IPS-20b (cell line): ENCODE data around the gene OR5B3.
"Not testable (repeated sequence)": the region's sequence is repeated elsewhere in the genome, so short reads cannot be mapped to it uniquely, and the experiment has no call there.

Experiments used
- H3K27ac ChIP-seq: one replicate; pipeline ENCODE4 v1.5.1; 2013; ENCODE audit warnings: low read length
- H3K27me3 ChIP-seq: 2 replicates; pipeline ENCODE4 v1.6.1; 2013; ENCODE audit warnings: mild to moderate bottlenecking, low read length, inconsistent platforms; ENCODE audit not compliant: insufficient read depth
- H3K36me3 ChIP-seq: 2 replicates; pipeline ENCODE4 v1.6.1; 2013; ENCODE audit warnings: low read depth, mild to moderate bottlenecking, inconsistent platforms, low read length, moderate library complexity; ENCODE audit not compliant: insufficient read depth
- H3K4me1 ChIP-seq: 2 replicates; pipeline ENCODE4 v1.6.1; 2013; ENCODE audit warnings: mild to moderate bottlenecking, control low read depth, inconsistent platforms, low read length, moderate library complexity; ENCODE audit not compliant: insufficient read depth
- H3K4me3 ChIP-seq: 2 replicates; pipeline ENCODE4 v1.5.1; 2013; ENCODE audit warnings: mild to moderate bottlenecking, low read length, inconsistent platforms
- H3K9ac ChIP-seq: 2 replicates; pipeline ENCODE4 v1.6.1; 2013; ENCODE audit warnings: low read depth, mild to moderate bottlenecking, inconsistent platforms, low read length, moderate library complexity
- H3K9me3 ChIP-seq: 2 replicates; pipeline ENCODE4 v1.6.1; 2013; ENCODE audit warnings: mild to moderate bottlenecking, low read depth, low read length, inconsistent platforms; ENCODE audit not compliant: insufficient read depth

OR5B3 gene

DNA sequence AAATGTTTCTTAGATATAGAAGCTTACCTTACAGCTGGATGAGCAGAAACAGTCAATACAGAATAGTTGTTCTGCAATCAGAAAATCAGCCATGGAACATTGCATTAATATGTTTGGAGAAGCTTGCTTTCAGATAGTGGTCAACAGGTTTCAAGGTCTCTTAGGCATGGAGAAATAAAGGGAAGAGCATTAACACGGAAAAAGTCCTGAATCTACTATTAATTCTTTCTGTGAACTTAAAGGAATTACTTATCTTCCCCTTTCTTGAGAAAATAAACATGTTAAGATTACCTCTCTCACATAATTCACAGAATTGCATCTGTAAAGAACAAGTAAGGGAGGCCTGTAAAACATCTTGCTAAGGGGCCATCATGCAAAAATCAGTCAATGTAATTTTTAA lies at the start of gene OR5B3:
TSS of gene OR5B3 (minus strand) at position 101 of the 400 bp plus-strand sequence. CDS start 3,465 bp downstream, outside the sequence.
- Histone ChIP-seq H3K27ac (no peak within 1 kb of the TSS), H3K4me3 (no peak within 1 kb of the TSS), H3K9me3 (peaks cover 8% of the 10 kb centered on the region), H3K9ac (no peak within 1 kb of the TSS), H3K36me3 (no peaks in the 10 kb centered on the region), H3K27me3 (no peaks in the 10 kb centered on the region), H3K4me1 (no peaks in the 10 kb centered on the region)

DNA sequence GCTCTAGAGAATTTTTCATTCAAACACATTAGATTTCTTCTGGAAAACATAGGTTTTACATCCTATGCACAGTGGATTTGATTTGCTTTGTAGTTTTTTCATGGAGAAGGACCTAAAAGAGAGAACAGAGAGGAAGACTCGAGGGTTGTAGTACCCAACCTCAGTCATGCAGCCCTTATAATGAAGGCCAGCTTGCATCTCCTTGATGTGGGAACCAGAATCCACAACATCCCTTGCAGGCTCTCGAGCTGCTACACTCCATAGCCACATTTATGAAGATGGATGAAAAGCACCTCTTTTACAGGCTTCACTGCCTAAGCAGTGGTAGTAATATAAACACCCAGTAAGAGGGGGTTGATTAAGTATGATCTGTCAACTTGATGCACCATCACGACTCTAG lies 44.9 kb upstream of the OR5B3 start:
- Histone ChIP-seq H3K4me3 (no peak overlapping the region), H3K9me3 (no peaks in the 10 kb centered on the region), H3K36me3 (no peaks in the 10 kb centered on the region), H3K4me1 (no peaks in the 10 kb centered on the region), H3K9ac (no peak overlapping the region), H3K27ac (no peak overlapping the region), H3K27me3 (no peaks in the 10 kb centered on the region)

DNA sequence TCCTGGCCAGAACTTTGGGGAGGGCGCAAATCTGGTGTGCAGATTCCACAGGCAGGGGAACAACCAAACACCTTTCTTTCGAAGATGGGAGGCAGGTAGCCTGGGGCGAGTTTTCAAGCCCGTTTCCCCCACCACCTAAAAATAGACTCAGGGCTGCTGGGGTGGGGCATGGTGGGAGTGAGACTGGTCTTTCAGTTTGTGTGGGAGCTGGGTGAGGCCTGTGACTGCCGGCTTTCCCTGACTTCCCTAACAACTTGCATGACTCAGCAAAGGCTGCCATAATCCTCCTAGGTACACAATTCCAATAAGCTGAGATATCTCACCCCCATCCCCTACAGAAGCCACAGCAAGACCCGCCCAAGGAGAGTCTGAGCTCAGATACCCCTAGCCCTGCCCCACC lies 39.6 kb upstream of the OR5B3 start:
- Histone ChIP-seq H3K4me3 (no peak overlapping the region), H3K9me3 (peaks cover 7% of the 10 kb centered on the region; the same call in 1 of the 2 replicates), H3K27ac (no peak overlapping the region), H3K4me1 (no peaks in the 10 kb centered on the region), H3K36me3 (no peaks in the 10 kb centered on the region), H3K9ac (no peak overlapping the region), H3K27me3 (no peaks in the 10 kb centered on the region)

GRCh38 chr11:58444300-58444699 lies 37.6 kb upstream of the OR5B3 start:
- H3K9ac ChIP-seq = no peak overlapping the region
- no peaks in the 10 kb centered on the region for H3K4me1 ChIP-seq
- H3K36me3 ChIP-seq = no peaks in the 10 kb centered on the region
- H3K9me3 ChIP-seq = peaks cover 7% of the 10 kb centered on the region; the same call in 1 of the 2 replicates
- H3K4me3 ChIP-seq = no peak overlapping the region
- no peaks in the 10 kb centered on the region for H3K27me3 ChIP-seq
- H3K27ac ChIP-seq = no peak overlapping the region

DNA sequence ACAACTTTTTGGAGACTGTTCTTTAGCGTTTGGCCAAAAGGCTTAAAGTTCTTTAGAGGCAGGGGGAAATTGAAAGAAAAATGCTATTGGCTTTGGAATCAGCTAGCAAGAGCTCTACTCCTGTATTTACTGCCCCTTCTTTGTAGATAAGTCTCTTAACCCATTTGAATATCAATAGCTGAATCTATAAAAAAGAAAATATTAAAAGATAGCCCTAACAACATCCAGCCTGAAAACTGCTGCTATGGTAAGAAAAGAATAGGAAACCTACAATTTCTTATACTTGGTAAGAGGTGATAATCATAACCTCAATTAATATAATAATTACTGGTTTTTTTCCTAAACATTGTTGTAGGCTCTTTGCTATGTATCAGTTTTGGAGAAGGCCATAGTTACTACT lies 35.5 kb upstream of the OR5B3 start, which contains the start of gene OR5B12:
TSS of gene OR5B12 (minus strand) at position 101 of the 400 bp plus-strand sequence. CDS start 2,085 bp downstream, outside the sequence.
- no peaks in the 10 kb centered on the region for H3K27me3 ChIP-seq
- H3K9ac ChIP-seq = no peak within 1 kb of the TSS
- no peaks in the 10 kb centered on the region for H3K36me3 ChIP-seq
- no peak within 1 kb of the TSS for H3K4me3 ChIP-seq
- H3K27ac ChIP-seq = no peak within 1 kb of the TSS
- no peaks in the 10 kb centered on the region; the same call in 1 of the 2 replicates for H3K4me1 ChIP-seq
- peaks cover 7% of the 10 kb centered on the region; the same call in 1 of the 2 replicates for H3K9me3 ChIP-seq

DNA sequence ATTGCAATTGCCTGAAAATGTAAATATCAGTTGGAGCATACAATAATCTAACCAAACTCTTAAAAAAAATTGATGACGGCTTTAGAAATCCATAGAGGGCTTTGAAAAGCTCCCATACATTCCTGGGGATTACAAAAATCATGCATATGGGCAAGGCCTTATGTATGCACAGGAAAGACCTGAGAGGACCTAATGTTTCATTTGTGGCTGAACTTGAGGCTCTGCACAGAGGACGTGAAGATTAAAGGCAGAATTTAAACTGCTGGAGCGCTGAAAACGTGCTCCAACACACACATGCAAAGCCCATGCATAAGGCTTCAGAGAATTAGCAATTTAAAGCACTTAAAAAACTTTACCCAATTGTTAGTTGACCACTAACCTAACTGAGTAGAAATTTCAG lies 31.8 kb upstream of the OR5B3 start:
- Histone ChIP-seq H3K4me3 (no peak overlapping the region), H3K27ac (no peak overlapping the region), H3K36me3 (no peaks in the 10 kb centered on the region), H3K9me3 (no peaks in the 10 kb centered on the region), H3K27me3 (no peaks in the 10 kb centered on the region), H3K4me1 (no peaks in the 10 kb centered on the region; the same call in 1 of the 2 replicates), H3K9ac (no peak overlapping the region)

- Histone ChIP-seq H3K27me3 (no peaks in the 10 kb centered on the region), H3K27ac (no peak overlapping the region), H3K36me3 (no peaks in the 10 kb centered on the region), H3K4me3 (no peak overlapping the region), H3K9me3 (no peaks in the 10 kb centered on the region), H3K9ac (no peak overlapping the region), H3K4me1 (no peaks in the 10 kb centered on the region; the same call in 1 of the 2 replicates)
These were observed 27.5 kb upstream of the OR5B3 start for GRCh38 chr11:58434217-58434616.

GRCh38 chr11:58433638-58434203 lies 27.0 kb upstream of the OR5B3 start:
- no peak overlapping the region for H3K4me3 ChIP-seq
- no peaks in the 10 kb centered on the region for H3K27me3 ChIP-seq
- H3K4me1 ChIP-seq = no peaks in the 10 kb centered on the region; the same call in 1 of the 2 replicates
- H3K9me3 ChIP-seq = no peaks in the 10 kb centered on the region
- H3K27ac ChIP-seq = no peak overlapping the region
- H3K36me3 ChIP-seq = no peaks in the 10 kb centered on the region
- H3K9ac ChIP-seq = no peak overlapping the region

GRCh38 chr11:58429273-58429672 lies 22.6 kb upstream of the OR5B3 start:
- Histone ChIP-seq H3K9me3 (no peaks in the 10 kb centered on the region), H3K27me3 (no peaks in the 10 kb centered on the region), H3K36me3 (no peaks in the 10 kb centered on the region), H3K4me3 (no peak overlapping the region), H3K9ac (no peak overlapping the region), H3K27ac (no peak overlapping the region), H3K4me1 (peaks cover 4% of the 10 kb centered on the region; the same call in 1 of the 2 replicates)

DNA sequence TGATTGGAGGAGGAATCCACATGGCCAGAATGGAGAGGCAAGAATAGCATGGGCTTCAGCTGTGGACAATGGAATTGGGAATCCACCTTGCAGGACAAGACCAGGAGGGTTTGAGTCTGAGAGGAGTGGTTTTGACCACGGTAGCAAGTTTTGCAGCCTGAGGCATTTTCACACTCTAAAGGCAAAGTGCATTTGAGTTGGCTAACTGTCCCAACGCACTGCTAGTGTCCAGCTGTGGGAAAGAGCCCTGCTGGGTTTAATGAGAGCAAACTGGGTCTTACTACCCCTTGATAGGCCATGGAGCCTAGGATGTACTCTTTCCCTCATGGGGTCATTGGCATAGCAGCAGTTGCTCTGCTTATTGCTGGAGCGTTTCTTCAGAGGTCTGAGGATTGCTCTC lies 21.3 kb upstream of the OR5B3 start, which contains the start of gene OR5B2:
TSS of gene OR5B2 (minus strand) at position 101 of the 400 bp plus-strand sequence. CDS start 4,860 bp downstream, outside the sequence.
- no peak within 1 kb of the TSS for H3K4me3 ChIP-seq
- H3K36me3 ChIP-seq = no peaks in the 10 kb centered on the region
- H3K9ac ChIP-seq = no peak within 1 kb of the TSS
- H3K4me1 ChIP-seq = peaks cover 6% of the 10 kb centered on the region; the same call in 1 of the 2 replicates
- H3K9me3 ChIP-seq = no peaks in the 10 kb centered on the region
- no peak within 1 kb of the TSS for H3K27ac ChIP-seq
- no peaks in the 10 kb centered on the region for H3K27me3 ChIP-seq

DNA sequence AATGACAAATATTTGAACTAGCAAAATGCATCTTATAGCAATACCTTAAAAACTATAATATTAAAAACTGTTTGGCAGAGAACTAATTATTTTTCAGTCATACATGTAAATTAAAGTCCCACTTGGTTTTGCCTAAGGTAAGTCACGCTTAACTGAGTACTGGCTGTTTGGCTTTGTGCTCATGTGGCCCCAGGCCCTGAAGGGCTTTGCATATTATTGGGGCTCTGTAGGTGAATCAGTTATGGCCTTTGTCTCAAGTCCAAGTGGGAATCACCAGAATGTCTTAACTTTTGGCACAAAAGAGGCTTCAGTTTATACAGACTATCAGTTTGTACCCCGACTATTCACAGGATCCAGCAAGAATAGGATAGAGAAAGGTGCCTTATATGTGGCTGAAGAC lies 7.1 kb downstream of the OR5B3 start:
- H3K4me3 ChIP-seq, H3K27me3 ChIP-seq, H3K4me1 ChIP-seq, H3K9ac ChIP-seq, H3K27ac ChIP-seq, H3K36me3 ChIP-seq, H3K9me3 ChIP-seq: not testable (repeated sequence)

GRCh38 chr11:58395581-58395980 lies 11.1 kb downstream of the OR5B3 start:
- Histone ChIP-seq H3K4me1 (no peaks in the 10 kb centered on the region), H3K36me3 (no peaks in the 10 kb centered on the region), H3K9me3 (peaks cover 8% of the 10 kb centered on the region), H3K4me3 (no peak overlapping the region), H3K27ac (no peak overlapping the region), H3K27me3 (no peaks in the 10 kb centered on the region), H3K9ac (no peak overlapping the region)
